NCI-H187 treated with DMSO at 0.1 percent for 48 hours (cell line): ENCODE results near the gene MRPS27.

Experiments
- DNase-seq: peaks from one replicate; lab custom pipeline; 2025; lab: John Stamatoyannopoulos, UW

MRPS27 gene

DNA sequence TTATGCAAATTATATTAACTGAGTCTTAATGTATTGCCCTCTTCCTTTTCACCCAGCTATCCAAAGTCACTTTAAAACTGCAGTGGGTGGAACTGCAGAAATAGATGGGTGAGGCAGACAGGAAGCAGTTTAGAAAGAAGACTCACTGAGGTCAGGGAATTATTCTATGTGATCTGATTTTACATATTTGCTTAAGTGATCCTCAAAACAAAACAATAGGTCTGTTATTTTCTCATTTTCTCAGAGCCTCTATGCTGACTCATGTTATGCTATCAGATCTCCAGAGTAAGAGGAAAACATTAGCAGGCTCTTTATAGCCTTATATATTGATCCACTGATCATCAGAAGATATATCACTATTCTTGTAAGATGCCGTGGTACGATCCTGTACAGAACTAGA lies 63.5 kb downstream of the MRPS27 start:
- DNase-seq: no peak

DNA sequence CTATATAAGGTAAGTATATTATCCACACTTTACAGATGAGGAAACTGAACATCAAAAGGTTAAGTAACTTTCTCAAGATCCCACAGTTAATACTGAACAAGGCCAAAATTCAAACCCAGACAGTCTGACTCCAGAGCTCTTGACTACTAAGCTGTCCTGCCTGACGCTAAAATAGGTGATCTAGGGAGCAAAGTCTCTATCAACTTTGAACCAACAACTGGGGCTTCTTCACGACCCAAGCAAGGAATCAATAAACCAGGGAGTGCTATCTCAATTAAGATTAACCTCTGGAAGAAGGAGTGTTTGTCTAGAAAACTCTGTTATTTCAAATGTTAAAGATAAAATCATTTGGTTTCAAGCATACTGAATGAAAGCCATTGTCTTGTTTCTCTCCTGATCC lies 64.4 kb downstream of the MRPS27 start:
- DNase-seq: no peak

GRCh38 chr5:72255237-72255636 lies 64.8 kb downstream of the MRPS27 start:
- no peak for DNase-seq

DNA sequence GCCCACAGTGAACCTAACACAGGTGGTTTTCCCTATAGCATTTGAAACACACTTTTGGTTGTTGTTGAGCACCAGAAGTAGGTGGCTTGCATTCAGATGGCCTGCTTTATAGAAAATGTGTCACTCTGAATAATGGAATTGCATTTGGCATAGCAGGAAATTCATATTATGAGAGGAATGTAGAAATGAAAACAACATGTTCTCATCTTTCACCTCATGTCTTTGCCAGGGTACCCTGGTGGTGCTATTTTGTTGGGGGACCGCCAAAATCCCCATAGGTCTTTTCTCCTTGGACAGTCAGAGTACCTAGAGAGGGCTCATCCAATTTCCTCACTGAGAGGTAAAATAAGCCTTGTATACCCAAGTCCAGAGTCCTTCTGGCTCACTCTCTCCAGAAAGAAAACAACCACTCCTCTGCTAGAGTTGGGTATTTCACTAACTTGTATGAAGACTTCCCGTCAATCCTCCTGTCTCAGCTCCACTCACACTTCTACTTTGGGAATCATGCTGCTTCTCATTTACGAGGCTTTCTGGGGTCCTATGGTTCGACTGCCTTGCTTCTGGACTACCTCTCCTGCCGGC lies 67.4 kb downstream of the MRPS27 start:
- DNase-seq: no peak

GRCh38 chr5:72252008-72252407 lies 68.0 kb downstream of the MRPS27 start:
- DNase-seq: no peak

- DNase-seq: no peak
Observed at GRCh38 chr5:72251386-72251785, 68.7 kb downstream of the MRPS27 start.

- DNase-seq: no peak
Observed at GRCh38 chr5:72248410-72248981, 71.5 kb downstream of the MRPS27 start.

DNA sequence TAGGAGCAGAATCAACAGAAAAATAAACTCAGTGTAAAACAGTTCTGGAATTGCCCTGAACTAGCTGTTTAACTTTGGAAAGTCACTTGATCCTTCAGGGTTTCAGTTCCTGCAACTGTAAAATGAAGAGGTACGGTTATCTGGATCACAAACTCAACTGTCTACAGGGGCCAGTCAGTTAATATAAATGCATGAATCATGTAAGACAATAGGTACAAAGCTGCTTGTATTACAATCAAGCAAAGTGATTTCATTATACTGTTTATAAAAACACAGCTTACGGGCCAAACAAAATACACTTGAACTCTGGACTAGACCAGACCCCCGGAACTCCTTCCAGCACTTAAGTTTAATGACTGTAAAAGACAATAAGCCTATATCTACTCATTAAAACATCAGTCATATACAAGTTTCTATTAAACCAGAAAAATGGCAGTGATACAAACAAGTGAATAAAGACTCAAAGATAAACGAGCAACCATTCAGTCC lies 73.0 kb downstream of the MRPS27 start:
- DNase-seq: no peak

- no peak for DNase-seq
Observed at GRCh38 chr5:72245951-72246532, 74.0 kb downstream of the MRPS27 start.

DNA sequence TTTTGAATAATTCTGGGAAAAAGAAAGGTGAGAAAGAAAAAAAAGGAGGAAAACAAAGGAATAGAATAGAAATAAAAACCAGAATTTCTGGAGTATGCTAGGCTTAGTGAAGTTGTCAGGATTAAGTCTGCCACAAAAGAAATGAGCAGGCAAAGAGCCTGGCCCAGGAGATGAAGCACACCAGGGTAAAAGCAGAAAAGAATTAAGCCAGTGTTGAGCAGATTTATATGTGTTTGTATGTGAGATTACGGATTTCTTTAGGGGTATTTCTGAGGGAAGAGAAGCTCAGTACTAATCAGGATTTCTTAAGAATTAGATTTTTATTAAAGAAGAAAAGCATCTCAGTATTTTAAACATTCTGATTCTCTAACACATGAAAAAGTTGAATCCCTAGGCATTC lies 74.5 kb downstream of the MRPS27 start:
- DNase-seq: no peak

DNA sequence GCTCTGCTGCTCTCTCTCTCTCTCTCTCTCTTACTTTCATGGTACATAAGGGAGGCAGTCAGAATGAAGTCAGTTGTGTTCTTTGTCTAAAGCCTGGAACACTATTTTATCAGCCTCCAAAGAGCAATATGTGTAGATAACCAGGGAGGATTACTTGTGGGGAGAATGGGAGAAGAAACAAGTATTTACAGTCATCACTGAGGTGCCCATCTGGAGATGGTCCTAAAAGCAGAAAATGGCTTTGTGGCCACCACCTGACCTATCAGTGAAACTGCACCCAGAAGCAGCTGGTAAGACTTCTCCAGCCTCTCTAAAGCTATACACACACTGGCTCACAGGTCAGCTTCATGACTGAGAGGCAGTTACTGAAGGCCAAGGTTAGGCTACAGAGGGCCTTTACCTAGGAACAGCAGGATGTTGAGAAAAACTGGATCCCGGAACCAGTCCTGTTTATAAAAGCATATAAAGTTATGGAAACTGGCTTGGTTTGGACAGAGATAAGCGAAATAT lies 75.1 kb downstream of the MRPS27 start:
- no peak for DNase-seq

GRCh38 chr5:72243706-72244105 lies 76.3 kb downstream of the MRPS27 start:
- no peak for DNase-seq

DNA sequence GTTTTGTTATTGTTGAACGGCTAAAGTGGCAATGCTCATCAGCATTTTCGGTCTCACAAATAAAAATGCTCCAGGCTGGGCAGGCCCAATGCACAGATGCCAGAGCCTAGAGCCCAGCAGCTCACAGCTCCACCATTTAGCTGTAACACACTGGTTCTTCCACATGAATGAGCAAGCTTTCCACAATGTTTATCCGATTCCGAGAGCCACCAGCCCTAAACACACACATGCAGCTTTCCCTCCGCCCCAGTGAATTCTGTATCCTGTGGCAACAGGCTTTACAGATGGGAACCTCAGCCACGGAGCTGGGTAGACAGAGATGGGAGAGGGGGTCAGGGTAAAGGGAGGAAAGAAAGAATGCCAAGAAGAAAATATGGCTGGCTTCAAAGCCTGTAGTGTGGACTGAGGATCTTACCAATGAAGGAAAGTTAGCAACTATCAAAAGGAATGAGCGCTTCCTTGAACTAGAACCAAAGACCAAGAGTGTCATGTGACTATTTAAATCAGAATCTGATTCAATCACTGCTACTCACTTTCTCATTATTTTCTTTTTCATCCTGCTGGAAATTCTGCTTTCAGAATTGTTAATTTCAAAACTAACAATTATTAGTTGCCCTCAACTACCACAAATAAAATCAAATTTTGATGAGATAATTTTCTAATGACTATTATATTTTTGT lies 77.1 kb downstream of the MRPS27 start:
- DNase-seq: no peak

- DNase-seq: no peak
Observed at GRCh38 chr5:72241346-72242003, 78.6 kb downstream of the MRPS27 start.

DNA sequence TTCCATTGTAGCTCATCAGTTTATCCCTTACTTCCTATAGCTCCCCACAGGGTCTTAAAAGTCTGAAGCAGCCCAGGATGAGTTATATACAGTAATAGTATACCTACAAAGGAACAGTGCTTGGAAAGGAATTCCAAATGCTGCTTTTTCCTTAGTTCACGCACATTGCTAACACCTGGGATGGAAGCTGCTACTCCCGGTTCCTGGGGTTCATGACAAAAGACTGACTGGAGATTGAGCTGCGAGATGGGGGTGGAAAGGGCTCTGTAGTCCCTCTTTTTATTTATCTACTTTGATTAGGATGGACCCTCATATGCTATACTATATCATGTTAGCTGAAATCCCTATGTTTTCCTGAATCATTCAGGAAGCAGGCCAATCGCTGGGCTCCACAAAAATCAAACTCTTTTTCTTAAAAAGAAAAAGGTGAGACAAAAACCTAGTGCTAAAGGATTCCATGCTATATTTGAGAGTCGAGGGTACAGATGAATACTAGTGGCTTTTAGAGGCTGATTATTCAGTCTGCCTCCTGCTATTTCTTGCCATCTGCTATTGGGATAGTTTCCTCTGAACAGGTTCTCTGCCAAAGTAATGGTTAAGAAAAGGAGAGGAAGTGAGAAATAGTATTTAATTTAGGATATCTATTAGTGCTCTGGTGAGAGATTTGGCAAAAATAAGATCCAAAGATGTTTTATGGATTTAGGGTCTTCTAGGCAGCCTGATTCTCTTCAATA lies 81.2 kb downstream of the MRPS27 start:
- DNase-seq: no peak

DNA sequence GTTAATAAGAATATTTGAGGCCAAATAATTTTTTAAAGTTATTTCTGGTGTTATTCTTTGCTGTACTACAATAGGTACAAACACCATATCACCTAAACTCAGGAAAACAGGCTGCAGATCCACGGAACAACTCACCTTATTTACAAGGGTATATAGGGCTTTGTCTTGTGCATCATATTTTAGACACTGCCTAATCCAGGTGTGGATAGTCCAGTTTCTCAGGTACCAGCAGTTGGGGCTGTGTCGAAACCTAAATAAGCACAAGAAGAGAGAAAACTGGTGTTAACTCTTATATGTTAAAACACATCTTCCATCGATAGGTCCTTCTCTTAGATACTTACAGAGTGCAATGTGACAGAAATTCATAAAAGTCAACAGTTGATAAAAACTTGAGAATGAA lies 82.2 kb downstream of the MRPS27 start:
- no peak for DNase-seq

GRCh38 chr5:72237415-72237814 lies 82.6 kb downstream of the MRPS27 start:
- DNase-seq: no peak

- no peak for DNase-seq
Observed at GRCh38 chr5:72235725-72236124, 84.3 kb downstream of the MRPS27 start.

- DNase-seq: no peak
Observed at GRCh38 chr5:72234868-72235267, 85.2 kb downstream of the MRPS27 start.

- DNase-seq: no peak
Observed at GRCh38 chr5:72234265-72234700, 85.8 kb downstream of the MRPS27 start.

DNA sequence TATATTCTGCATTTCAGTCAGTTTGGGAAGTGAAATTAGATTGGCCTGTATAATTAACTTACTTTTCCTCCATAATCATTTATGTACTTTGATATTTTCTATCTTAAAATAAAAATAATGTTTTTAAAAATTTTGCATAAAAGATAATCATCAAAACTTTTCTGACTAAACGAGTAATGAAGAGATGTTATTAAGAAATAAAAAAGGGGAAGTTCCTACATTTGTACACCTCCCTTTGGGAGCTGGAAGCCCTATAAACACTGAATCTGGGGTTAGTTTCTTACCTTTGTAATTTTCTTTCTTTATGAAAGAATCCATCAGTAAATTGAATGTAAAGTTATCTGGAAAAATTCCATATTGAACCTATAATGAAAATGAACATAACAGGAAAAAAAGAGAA lies 86.2 kb downstream of the MRPS27 start:
- no peak for DNase-seq

DNA sequence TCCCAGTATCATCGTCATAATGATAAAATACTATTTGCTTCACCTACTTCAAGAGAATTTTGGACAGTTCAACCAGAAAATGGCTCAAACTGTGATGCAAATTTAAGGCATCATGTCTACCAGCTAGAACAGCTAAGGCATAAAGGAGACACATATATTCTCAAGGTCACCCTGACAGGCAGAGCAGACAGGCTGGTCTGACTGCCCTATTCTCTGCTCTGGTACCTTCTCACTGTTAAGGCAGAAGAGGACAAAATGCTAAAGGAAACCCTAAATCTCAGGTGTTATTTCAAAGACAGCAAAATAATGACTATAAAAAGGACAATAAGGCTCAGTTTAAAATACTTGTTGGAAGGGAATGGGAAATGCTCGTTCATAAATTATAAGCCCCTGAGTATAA lies 87.2 kb downstream of the MRPS27 start:
- DNase-seq: no peak
